Measurements from ENCODE around the gene CYP3A7.
"Not testable (repeated sequence)": the region's sequence is repeated elsewhere in the genome, so short reads cannot be mapped to it uniquely, and the experiment has no call there.

CYP3A7 gene

GRCh38 chr7:99734987-99735386 is at the start of gene CYP3A7:
CYP3A7 (minus strand) TSS chr7:99735196; CDS start chr7:99735093, 103 bp downstream.
- no peak for DNase-seq

- DNase-seq: no peak
Observed at GRCh38 chr7:99784007-99784406, 49.0 kb upstream of the CYP3A7 start, which contains the start of gene CYP3A4. CYP3A4 (minus strand) TSS chr7:99784184; CDS start chr7:99784081, 103 bp downstream.

- DNase-seq: no peak
Observed at GRCh38 chr7:99782012-99782953, 47.3 kb upstream of the CYP3A7 start.

- no peak for DNase-seq
Observed at GRCh38 chr7:99780588-99780987, 45.6 kb upstream of the CYP3A7 start.

- DNase-seq: no peak
Observed at GRCh38 chr7:99779949-99780348, 45.0 kb upstream of the CYP3A7 start.

GRCh38 chr7:99778880-99779279 is 43.9 kb upstream of the CYP3A7 start:
- DNase-seq: no peak

GRCh38 chr7:99773395-99773794 is 38.4 kb upstream of the CYP3A7 start:
- DNase-seq: not testable (repeated sequence)

- no peak for DNase-seq
Observed at GRCh38 chr7:99772565-99772964, 37.6 kb upstream of the CYP3A7 start.

GRCh38 chr7:99769494-99769893 is 34.5 kb upstream of the CYP3A7 start:
- DNase-seq: not testable (repeated sequence)

- DNase-seq: no peak
Observed at GRCh38 chr7:99768471-99768870, 33.5 kb upstream of the CYP3A7 start.

GRCh38 chr7:99767662-99768061 is 32.7 kb upstream of the CYP3A7 start:
- DNase-seq: no peak

- DNase-seq: no peak
Observed at GRCh38 chr7:99766484-99767099, 31.6 kb upstream of the CYP3A7 start.

- DNase-seq: no peak
Observed at GRCh38 chr7:99764478-99764877, 29.5 kb upstream of the CYP3A7 start.

GRCh38 chr7:99762680-99763327 is 27.8 kb upstream of the CYP3A7 start:
- no peak for DNase-seq

GRCh38 chr7:99755085-99755484 is 20.1 kb upstream of the CYP3A7 start:
- DNase-seq: no peak

GRCh38 chr7:99752356-99752755 is 17.4 kb upstream of the CYP3A7 start:
- no peak for DNase-seq

GRCh38 chr7:99751322-99752052 is 16.5 kb upstream of the CYP3A7 start:
- DNase-seq: not testable (repeated sequence)

- DNase-seq: no peak
Observed at GRCh38 chr7:99748846-99749579, 14.0 kb upstream of the CYP3A7 start.

GRCh38 chr7:99746915-99747314 is 11.9 kb upstream of the CYP3A7 start:
- not testable (repeated sequence) for DNase-seq

GRCh38 chr7:99745395-99745794 is 10.4 kb upstream of the CYP3A7 start:
- not testable (repeated sequence) for DNase-seq

GRCh38 chr7:99742737-99743394 is 7.9 kb upstream of the CYP3A7 start:
- DNase-seq: no peak

GRCh38 chr7:99741441-99741795 is 6.4 kb upstream of the CYP3A7 start:
- no peak for DNase-seq
